Mucosa of rectum (tissue), 2 donors: ENCODE data around the gene GRIN2D.

Experiments
- H3K27ac ChIP-seq, 2 donors: one replicate each; pipeline ENCODE4 v1.7.0; 2013; ENCODE audit warnings: inconsistent platforms in 2 of 2, low read depth in 2 of 2, low read length in 2 of 2
- H3K27me3 ChIP-seq, 2 donors: one replicate each; pipeline ENCODE4 v1.7.0; 2013; ENCODE audit warnings: low read length in 2 of 2; ENCODE audit not compliant: control insufficient read depth in 2 of 2, insufficient read depth in 2 of 2
- H3K36me3 ChIP-seq, 2 donors: one replicate each; pipeline ENCODE4 v1.7.0; 2013; ENCODE audit warnings: low read length in 2 of 2; ENCODE audit not compliant: control insufficient read depth in 2 of 2, insufficient read depth in 2 of 2
- H3K4me1 ChIP-seq, 2 donors: one replicate each; pipeline ENCODE4 v1.7.0; 2013; ENCODE audit warnings: low read length in 2 of 2, mild to moderate bottlenecking in 1 of 2; ENCODE audit not compliant: control insufficient read depth in 2 of 2, insufficient read depth in 2 of 2
- H3K4me3 ChIP-seq, 2 donors: one replicate each; pipeline ENCODE4 v1.7.0; 2013; ENCODE audit warnings: low read length in 2 of 2
- H3K9ac ChIP-seq, 2 donors: one replicate each; pipeline ENCODE4 v1.7.0; 2013; ENCODE audit warnings: low read length in 2 of 2, low read depth in 1 of 2, mild to moderate bottlenecking in 1 of 2
- H3K9me3 ChIP-seq, 2 donors: one replicate each; pipeline ENCODE4 v1.7.0; 2013; ENCODE audit warnings: low read length in 2 of 2; ENCODE audit not compliant: control insufficient read depth in 2 of 2
- donor health status: healthy.
- donor health status: Normal muscosa, but diverticular disease.

The GRIN2D gene

DNA sequence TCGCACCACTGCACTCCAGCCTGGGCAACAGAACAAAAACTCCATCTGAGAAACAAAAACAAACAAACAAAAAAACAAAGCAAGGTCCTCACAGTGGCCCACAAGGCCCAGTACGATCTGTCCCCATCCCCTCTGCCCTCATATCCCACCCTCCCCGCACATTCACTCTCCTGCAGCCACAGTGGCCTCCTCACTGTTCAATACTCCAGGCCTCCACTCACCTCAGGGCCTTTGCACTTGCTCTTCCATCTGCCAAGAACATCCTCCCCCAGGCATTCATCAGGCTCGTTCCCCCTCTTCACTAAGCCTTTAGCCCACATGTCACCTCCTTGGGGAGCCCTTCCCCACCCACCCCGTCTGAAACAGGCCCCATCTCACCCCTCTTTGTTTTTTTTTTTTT lies 34.3 kb upstream of the GRIN2D start:
- Histone ChIP-seq H3K27me3 (no peaks in the 10 kb centered on the region), H3K9ac (no peak overlapping the region)

DNA sequence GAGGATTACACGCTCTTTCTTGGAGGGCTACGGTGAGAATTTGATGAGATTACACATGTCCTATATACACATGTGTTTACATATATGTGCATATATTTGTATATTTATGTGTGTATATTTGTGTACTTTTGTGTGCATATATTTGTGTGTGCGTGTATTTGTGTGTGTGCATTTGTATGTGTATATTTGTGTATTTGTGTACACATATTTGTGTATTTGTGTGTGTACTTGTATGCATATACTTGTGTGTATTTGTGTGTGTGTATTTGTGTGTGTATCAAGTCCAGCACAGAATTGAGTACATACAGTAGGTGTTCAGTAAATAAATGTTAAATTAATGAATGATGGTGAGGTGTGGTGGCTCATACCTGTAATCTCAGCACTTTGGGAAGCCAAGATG lies 31.6 kb upstream of the GRIN2D start:
- H3K4me1 ChIP-seq = peaks cover 12% of the 10 kb centered on the region in 2 donors
- H3K9me3 ChIP-seq = no peaks in the 10 kb centered on the region
- no peak overlapping the region for H3K27ac ChIP-seq
- H3K9ac ChIP-seq = no peak overlapping the region
- H3K4me3 ChIP-seq = no peak overlapping the region
- no peaks in the 10 kb centered on the region for H3K36me3 ChIP-seq
- no peaks in the 10 kb centered on the region for H3K27me3 ChIP-seq

More for the DNA sequence above, 34.3 kb upstream of the GRIN2D start:
- Histone ChIP-seq H3K9me3 (no peaks in the 10 kb centered on the region), H3K4me1 (peaks cover 5 to 6% of the 10 kb centered on the region in 2 donors), H3K4me3 (no peak overlapping the region), H3K36me3 (no peaks in the 10 kb centered on the region), H3K27ac (no peak overlapping the region)

DNA sequence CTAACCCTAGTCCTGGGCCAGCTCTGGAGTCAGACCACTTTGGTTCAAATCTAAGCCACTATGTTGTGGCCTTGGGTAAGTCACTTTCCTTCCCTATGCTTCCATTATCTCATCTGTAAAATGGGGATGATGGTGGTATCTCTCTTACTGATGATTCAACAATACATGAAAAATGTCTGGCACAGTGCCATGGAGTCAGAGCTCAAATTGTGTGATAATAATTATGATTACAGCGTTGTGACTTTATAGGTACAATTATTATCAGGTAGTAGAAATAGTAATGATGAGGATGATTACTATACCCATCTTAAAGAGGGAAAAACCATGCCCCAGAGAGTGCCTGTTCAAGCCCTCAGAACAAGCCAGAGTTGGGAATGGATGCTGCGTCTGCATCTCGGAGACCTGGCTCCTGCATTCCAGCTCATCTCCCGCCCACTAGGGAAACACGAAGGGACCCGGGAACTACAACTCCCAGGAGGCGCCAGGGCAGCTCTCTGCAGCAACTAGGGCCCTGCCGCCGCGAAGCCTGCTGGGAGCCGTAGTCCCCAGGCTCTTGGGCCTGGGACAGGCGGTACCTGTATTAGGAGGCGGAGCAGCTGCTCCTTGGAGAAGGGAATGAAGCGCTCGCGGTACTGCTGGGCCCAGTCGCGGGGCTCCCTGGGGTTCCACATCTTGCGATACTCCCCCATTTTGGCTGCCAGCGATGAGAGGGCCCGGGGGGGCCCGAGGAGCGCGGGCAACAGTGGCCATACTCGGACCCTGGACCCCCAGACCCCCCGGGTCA lies 30.6 kb upstream of the GRIN2D start:
- H3K4me3 ChIP-seq = peak overlapping the region; percentile 71 to 83
- H3K36me3 ChIP-seq = no peaks in the 10 kb centered on the region
- no peaks in the 10 kb centered on the region for H3K27me3 ChIP-seq
- H3K4me1 ChIP-seq = peaks cover 14 to 18% of the 10 kb centered on the region in 2 donors
- H3K27ac ChIP-seq = peak overlapping the region; percentile 93 to 99
- peak overlapping the region; percentile 86 to 88 for H3K9ac ChIP-seq
- H3K9me3 ChIP-seq = no peaks in the 10 kb centered on the region

DNA sequence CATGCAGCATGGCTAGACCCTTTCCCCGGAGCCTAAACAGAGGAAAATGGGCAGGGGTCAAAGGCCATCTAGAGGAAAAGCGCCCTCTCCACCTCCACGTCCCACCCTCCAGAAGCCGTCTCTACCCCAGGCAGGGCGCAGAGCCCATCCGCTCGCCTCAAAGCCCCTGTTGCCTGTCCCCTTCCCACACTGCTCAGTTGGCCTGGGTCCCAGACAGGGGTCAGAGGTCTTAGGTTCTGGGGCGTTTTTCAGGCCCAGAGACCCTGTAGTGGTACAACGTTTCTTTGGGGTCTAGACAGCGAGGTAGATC lies 30.0 kb upstream of the GRIN2D start:
- Histone ChIP-seq H3K36me3 (no peaks in the 10 kb centered on the region), H3K9ac (peak overlapping the region; percentile 86 to 88), H3K27ac (peak overlapping the region; percentile 93 to 99), H3K4me1 (peaks cover 17 to 22% of the 10 kb centered on the region in 2 donors), H3K4me3 (peak overlapping the region; percentile 71 to 83), H3K9me3 (no peaks in the 10 kb centered on the region), H3K27me3 (no peaks in the 10 kb centered on the region)

DNA sequence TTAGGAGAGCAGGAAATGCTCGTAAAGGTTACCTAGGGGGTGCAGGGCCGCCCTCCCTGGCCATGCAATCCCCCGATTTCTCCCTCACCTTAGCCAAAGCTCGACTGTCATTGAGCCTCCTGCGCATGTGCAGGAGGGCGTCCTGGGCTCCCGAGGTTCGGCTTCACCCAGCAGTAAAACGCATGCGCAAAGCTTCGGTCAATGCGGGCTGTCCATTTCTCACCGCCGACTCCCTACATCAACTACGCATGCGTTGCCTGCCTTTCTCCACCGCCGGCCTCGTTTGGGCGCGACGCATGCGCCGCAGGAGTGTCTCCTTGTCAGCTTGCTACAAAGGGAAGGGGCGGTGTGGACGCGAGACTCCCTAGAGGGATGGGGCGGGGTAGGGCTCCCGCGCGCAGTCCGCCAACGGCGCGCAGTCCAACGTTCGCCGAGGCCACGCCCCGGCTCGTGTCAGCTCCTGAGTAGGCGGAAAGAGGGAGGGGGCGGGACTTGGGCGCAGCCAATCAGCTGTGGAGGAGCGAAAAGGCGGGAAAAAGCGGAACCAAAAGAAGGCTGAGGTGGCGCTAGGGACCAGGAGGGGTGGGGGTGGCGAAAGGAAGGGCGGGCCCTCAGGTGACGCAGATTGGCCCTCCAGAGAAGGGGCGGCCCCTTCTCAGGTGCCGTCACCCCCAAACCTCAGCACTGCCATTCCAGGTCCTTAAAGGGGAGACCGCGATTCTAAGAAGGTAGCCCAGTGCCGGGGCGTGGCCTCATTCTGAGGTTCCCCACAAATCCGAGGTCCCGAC lies 29.5 kb upstream of the GRIN2D start, which contains the start of the genes SYNGR4 and TMEM143:
Gene SYNGR4, plus strand, starts transcription at position 558 of the 788 bp plus-strand sequence. CDS start 1,476 bp downstream, outside the sequence.
Gene TMEM143, minus strand, starts transcription at position 131 of the 788 bp plus-strand sequence. Its CDS starts 20 bp downstream, at position 111.
- no peaks in the 10 kb centered on the region for H3K9me3 ChIP-seq
- H3K36me3 ChIP-seq = no peaks in the 10 kb centered on the region
- H3K27ac ChIP-seq = peak within 1 kb of the TSS; percentile 93 to 99
- H3K27me3 ChIP-seq = no peaks in the 10 kb centered on the region
- peaks cover 21 to 26% of the 10 kb centered on the region in 2 donors for H3K4me1 ChIP-seq
- H3K9ac ChIP-seq = peak within 1 kb of the TSS; percentile 86 to 88
- peak within 1 kb of the TSS; percentile 71 to 83 for H3K4me3 ChIP-seq

DNA sequence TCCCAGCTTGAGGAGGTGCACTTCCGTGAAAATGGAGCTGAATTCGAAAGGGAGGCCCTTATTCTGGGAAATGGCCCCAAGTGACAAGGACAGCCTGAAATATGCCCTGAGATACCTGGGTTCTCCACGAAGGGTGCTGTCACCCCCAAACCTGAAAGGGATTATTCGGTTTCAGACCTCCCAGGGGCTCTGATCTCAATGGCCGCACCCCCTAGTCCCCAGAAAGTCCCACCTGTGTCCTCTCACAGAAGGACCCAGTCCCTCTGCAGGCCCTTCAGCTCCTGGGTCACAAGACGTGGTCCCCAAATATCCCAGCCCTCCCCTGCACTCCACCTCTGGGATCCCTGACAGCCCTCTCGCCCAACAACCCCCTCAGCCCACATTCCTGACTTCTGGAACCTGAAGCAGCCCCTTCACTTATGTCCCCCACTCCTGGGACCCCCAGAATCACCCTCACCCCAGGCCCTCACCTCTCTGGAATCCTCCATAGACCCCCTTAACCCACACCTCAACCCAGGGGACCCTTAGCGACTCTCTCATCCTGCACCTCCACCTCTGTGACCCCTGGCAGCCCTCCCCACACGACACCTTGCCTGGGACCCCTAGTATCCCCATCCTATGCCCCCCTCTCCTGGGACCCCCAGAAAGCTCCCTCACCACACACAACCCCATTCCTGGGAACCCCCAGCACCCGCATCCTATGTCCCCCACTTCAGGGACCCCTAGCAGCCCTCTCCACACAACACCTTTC lies 28.7 kb upstream of the GRIN2D start:
- Histone ChIP-seq H3K9ac (peak overlapping the region; percentile 76 to 86), H3K27me3 (no peaks in the 10 kb centered on the region), H3K9me3 (no peaks in the 10 kb centered on the region), H3K27ac (peak overlapping the region; percentile 93 to 99), H3K4me3 (peak overlapping the region; percentile 71 to 83), H3K36me3 (no peaks in the 10 kb centered on the region), H3K4me1 (peaks cover 28 to 32% of the 10 kb centered on the region in 2 donors)

DNA sequence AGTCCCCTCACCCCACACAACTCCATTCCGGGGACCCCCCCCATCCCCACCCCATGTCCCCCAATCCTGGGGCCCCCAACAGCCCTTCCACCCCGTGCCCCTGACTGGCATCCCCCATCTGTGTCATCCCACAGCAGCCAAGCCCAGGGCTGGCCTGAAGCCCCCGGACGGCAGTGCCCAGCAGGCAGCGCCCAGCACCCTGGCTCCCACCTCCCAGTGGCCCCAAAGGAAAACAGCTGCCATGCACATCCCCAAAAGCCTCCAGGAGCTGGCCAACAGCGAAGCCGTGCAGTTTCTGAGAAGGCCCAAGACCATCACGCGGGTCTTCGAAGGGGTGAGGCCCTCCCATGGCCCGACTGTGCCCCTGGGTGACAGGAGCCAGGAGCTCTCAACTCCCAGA lies 27.9 kb upstream of the GRIN2D start:
- Histone ChIP-seq H3K27me3 (no peaks in the 10 kb centered on the region), H3K4me3 (no peak overlapping the region), H3K4me1 (peaks cover 29 to 34% of the 10 kb centered on the region in 2 donors), H3K9ac (no peak overlapping the region), H3K9me3 (no peaks in the 10 kb centered on the region), H3K27ac (no peak overlapping the region), H3K36me3 (no peaks in the 10 kb centered on the region)

DNA sequence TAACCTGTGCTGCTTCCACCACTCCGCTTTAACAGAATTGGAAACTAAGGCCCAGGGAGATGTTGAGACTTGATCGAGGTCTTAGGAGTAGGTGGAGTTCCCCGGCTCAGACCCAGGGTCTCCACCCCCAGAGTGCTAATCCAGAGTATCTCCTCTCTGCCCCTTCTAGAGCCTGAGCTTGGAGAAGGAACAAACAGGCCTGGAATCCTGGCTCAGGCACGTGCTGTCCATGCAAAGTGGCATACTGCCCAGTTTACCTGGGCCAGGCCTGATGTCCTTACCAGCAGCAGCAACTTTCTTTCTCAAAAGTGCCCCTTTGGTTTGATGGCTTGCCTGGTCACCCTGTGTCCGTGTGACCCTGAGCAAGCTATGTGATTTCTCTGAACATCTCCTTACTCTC lies 25.6 kb upstream of the GRIN2D start:
- H3K4me3 ChIP-seq = no peak overlapping the region
- H3K27ac ChIP-seq = peak overlapping the region in 1 of 2 donors; percentile 69
- H3K27me3 ChIP-seq = no peaks in the 10 kb centered on the region
- peaks cover 34% of the 10 kb centered on the region in 2 donors for H3K4me1 ChIP-seq
- no peaks in the 10 kb centered on the region for H3K9me3 ChIP-seq
- no peaks in the 10 kb centered on the region for H3K36me3 ChIP-seq
- no peak overlapping the region for H3K9ac ChIP-seq

DNA sequence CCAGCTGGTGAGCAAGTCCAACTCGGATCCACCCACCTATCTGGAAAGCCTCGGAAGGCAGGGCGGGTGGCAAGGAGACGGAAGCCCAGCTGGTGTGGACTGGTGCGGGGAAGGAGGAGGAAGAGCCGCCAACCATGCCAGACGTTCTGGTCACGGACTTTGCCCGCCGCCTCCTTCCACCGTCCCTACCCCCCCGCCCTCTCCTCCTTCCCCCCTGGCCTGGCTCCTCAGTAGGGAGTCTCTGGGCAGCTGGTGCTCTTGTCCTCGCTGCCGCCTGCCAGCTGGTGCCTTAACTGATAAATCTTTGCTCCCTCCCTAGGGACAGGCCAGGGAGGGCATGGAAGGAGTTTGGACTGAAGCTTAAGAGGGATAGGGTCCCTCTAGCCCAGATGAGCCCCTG lies 24.5 kb upstream of the GRIN2D start:
- no peaks in the 10 kb centered on the region for H3K27me3 ChIP-seq
- H3K4me1 ChIP-seq = peaks cover 27 to 28% of the 10 kb centered on the region in 2 donors
- peak overlapping the region in 1 of 2 donors; percentile 39 for H3K9ac ChIP-seq
- peak overlapping the region in 1 of 2 donors; percentile 3 for H3K4me3 ChIP-seq
- H3K9me3 ChIP-seq = no peaks in the 10 kb centered on the region
- peak overlapping the region; percentile 70 to 79 for H3K27ac ChIP-seq
- H3K36me3 ChIP-seq = no peaks in the 10 kb centered on the region
